KMS-11 (cell line): ENCODE data around the gene KDM5A.
"Not testable (repeated sequence)": the region's sequence is repeated elsewhere in the genome, so short reads cannot be mapped to it uniquely, and the experiment has no call there.

Source experiments
- H2AFZ ChIP-seq: fragments of 200-600 bp; sonication (generic); 2 replicates; pipeline ENCODE4 v1.6.1; 2016; ENCODE audit warnings: antibody characterized with exemption, mixed run types, low read depth
- H3K27ac ChIP-seq: fragments of 200-600 bp; sonication (generic); 2 replicates; pipeline ENCODE4 v1.6.1; 2016; ENCODE audit warnings: mild to moderate bottlenecking, mixed run types
- H3K27me3 ChIP-seq: fragments of 200-600 bp; sonication (generic); 2 replicates; pipeline ENCODE4 v1.6.1; 2017; ENCODE audit warnings: mild to moderate bottlenecking, low read depth, mixed run types, moderate library complexity; ENCODE audit not compliant: insufficient read depth
- H3K36me3 ChIP-seq: fragments of 200-600 bp; sonication (generic); 2 replicates; pipeline ENCODE4 v1.6.1; 2017; ENCODE audit warnings: mild to moderate bottlenecking, mixed run types; ENCODE audit not compliant: insufficient read depth
- H3K4me1 ChIP-seq: fragments of 200-600 bp; sonication (generic); 2 replicates; pipeline ENCODE4 v1.6.1; 2016; ENCODE audit warnings: mild to moderate bottlenecking, low read depth, mixed run types; ENCODE audit not compliant: poor library complexity, severe bottlenecking
- H3K4me2 ChIP-seq: fragments of 200-600 bp; sonication (generic); 2 replicates; pipeline ENCODE4 v1.7.0; 2016; ENCODE audit warnings: mild to moderate bottlenecking, mixed run types
- H3K4me3 ChIP-seq: fragments of 200-600 bp; sonication (generic); IDR thresholded peaks from 2 replicates; pipeline ENCODE4 v1.6.1; 2017; ENCODE audit warnings: low read depth, low read length, mixed read lengths; ENCODE audit not compliant: insufficient read depth
- H3K79me2 ChIP-seq: fragments of 200-600 bp; sonication (generic); 2 replicates; pipeline ENCODE4 v1.6.1; 2016; ENCODE audit warnings: low read depth, mixed run types; ENCODE audit not compliant: insufficient read depth
- H3K9ac ChIP-seq: fragments of 200-600 bp; sonication (generic); 2 replicates; pipeline ENCODE4 v1.6.1; 2016; ENCODE audit warnings: mild to moderate bottlenecking, mixed run types
- H4K20me1 ChIP-seq: fragments of 200-600 bp; sonication (generic); 2 replicates; pipeline ENCODE4 v1.6.1; 2016; ENCODE audit warnings: mild to moderate bottlenecking, mixed run types; ENCODE audit not compliant: insufficient read depth
- TF ChIP-seq, protein P1 (sequence below): fragments of 200-600 bp; sonication (generic); conservative IDR thresholded peaks from 2 replicates; pipeline ENCODE4 v1.6.1; 2017; ENCODE audit warnings: low read depth, mild to moderate bottlenecking, antibody characterized with exemption, low read length, moderate library complexity, mixed read lengths

Gene KDM5A

DNA sequence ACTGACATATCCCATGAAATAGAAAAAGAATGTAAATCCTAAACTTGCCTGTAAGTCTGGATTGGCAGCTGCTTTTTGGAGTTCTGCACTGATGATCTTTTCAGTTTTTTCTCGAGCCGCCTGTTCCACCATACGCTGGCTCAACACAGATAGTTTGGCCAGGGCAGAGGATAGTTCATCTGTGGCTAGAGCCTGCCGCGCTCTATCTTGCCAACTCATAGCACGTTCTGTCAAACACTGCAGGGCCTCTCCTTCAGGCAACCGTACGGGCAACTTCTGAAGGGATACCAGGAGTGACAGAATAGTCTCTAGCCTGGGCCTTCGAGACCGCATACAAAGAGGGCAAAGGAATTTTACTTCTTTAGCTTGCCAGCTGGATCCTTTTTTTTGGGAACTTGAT is 81.7 kb downstream of the KDM5A start:
- TF ChIP-seq, protein P1, sequence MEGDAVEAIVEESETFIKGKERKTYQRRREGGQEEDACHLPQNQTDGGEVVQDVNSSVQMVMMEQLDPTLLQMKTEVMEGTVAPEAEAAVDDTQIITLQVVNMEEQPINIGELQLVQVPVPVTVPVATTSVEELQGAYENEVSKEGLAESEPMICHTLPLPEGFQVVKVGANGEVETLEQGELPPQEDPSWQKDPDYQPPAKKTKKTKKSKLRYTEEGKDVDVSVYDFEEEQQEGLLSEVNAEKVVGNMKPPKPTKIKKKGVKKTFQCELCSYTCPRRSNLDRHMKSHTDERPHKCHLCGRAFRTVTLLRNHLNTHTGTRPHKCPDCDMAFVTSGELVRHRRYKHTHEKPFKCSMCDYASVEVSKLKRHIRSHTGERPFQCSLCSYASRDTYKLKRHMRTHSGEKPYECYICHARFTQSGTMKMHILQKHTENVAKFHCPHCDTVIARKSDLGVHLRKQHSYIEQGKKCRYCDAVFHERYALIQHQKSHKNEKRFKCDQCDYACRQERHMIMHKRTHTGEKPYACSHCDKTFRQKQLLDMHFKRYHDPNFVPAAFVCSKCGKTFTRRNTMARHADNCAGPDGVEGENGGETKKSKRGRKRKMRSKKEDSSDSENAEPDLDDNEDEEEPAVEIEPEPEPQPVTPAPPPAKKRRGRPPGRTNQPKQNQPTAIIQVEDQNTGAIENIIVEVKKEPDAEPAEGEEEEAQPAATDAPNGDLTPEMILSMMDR, result no peak
- no peaks in the 10 kb centered on the region for H3K4me1 ChIP-seq
- no peak overlapping the region for H3K4me3 ChIP-seq
- no peak overlapping the region for H2AFZ ChIP-seq
- no peak overlapping the region for H3K27ac ChIP-seq
- H3K79me2 ChIP-seq, result no peaks in the 10 kb centered on the region
- H3K9ac ChIP-seq, result no peak overlapping the region
- no peaks in the 10 kb centered on the region for H4K20me1 ChIP-seq
- H3K27me3 ChIP-seq, result no peaks in the 10 kb centered on the region
- H3K36me3 ChIP-seq, result peaks cover 15% of the 10 kb centered on the region; the same call in 1 of the 2 replicates
- no peak overlapping the region for H3K4me2 ChIP-seq

DNA sequence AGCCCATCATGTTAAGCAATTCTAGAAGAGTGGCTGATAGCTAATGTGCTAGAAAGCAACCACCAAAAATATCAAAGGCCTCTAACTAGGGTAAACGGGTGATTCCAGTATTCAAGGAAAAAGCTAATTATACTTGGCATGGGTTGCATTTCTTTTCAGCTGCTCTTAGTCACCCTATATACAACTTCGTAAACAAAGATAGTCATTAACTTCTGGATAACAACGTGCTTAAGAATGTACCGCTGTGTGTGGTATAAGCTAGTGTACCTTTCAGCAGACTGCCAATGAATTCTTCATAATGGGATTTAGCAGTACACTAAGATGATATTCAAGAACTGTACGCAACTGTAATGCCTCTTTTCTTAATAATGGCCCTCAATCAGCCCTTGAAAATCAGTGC is 84.3 kb downstream of the KDM5A start:
- H3K9ac ChIP-seq, result no peak overlapping the region

DNA sequence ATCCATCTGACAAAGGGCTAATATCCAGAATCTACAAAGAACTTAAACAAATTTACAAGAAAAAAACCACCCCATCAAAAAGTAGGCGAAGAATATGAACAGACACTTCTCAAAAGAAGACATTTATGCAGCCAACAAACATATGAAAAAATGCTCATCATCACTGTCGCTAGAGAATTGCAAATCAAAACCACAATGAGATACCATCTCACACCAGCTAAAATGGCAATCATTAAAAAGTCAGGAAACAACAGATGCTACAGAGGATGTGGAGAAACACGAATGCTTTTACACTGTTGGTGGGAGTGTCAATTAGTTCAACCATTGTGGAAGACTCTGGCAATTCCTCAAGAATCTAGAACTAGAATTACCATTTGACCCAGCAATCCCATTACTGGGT is 86.4 kb downstream of the KDM5A start:
- H3K36me3 ChIP-seq, H4K20me1 ChIP-seq, H3K4me1 ChIP-seq, H3K27me3 ChIP-seq, H3K79me2 ChIP-seq, H3K4me2 ChIP-seq, H3K27ac ChIP-seq, H3K4me3 ChIP-seq, H3K9ac ChIP-seq, H2AFZ ChIP-seq: not testable (repeated sequence)

More for the DNA sequence above, 84.3 kb downstream of the KDM5A start:
- H3K4me3 ChIP-seq, result no peak overlapping the region
- no peaks in the 10 kb centered on the region for H4K20me1 ChIP-seq
- TF ChIP-seq, protein P1, result no peak
- H3K79me2 ChIP-seq, result no peaks in the 10 kb centered on the region; the same call in 1 of the 2 replicates
- no peak overlapping the region for H3K4me2 ChIP-seq
- H3K27me3 ChIP-seq, result no peaks in the 10 kb centered on the region
- no peak overlapping the region for H2AFZ ChIP-seq
- H3K27ac ChIP-seq, result no peak overlapping the region
- H3K4me1 ChIP-seq, result no peaks in the 10 kb centered on the region
- H3K36me3 ChIP-seq, result peaks cover 13% of the 10 kb centered on the region; the same call in 1 of the 2 replicates

GRCh38 chr12:300166-300565 is 89.0 kb downstream of the KDM5A start:
- H4K20me1 ChIP-seq, H3K79me2 ChIP-seq, H3K4me3 ChIP-seq, H2AFZ ChIP-seq, H3K4me2 ChIP-seq, H3K27ac ChIP-seq, H3K36me3 ChIP-seq, H3K9ac ChIP-seq, H3K4me1 ChIP-seq, H3K27me3 ChIP-seq: not testable (repeated sequence)

GRCh38 chr12:299511-299910 is 89.6 kb downstream of the KDM5A start:
- H4K20me1 ChIP-seq, H3K27ac ChIP-seq, H3K36me3 ChIP-seq, H3K4me3 ChIP-seq, H3K4me2 ChIP-seq, H2AFZ ChIP-seq, H3K9ac ChIP-seq, H3K27me3 ChIP-seq, H3K4me1 ChIP-seq, H3K79me2 ChIP-seq: not testable (repeated sequence)

DNA sequence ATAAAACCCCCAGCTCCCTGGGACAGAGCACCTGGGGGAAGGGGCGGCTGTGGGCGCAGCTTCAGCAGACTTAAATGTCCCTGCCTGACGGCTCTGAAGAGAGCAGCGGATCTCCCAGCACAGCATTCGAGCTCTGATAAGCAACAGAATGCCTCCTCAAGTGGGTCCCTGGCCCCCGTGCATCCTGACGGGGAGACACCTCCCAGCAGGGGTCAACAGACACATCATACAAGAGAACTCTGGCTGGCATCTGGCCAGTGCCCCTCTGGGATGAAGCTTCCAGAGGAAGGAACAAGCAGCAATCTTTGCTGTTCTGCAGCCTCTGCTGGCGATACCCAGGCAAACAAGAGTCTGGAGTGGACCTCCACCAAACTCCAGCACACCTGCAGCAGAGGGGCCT is 91.1 kb downstream of the KDM5A start:
- H3K9ac ChIP-seq, H4K20me1 ChIP-seq, H3K27ac ChIP-seq, H3K36me3 ChIP-seq, H2AFZ ChIP-seq, H3K79me2 ChIP-seq, H3K4me2 ChIP-seq, H3K4me3 ChIP-seq, H3K4me1 ChIP-seq, H3K27me3 ChIP-seq: not testable (repeated sequence)
